Stomach (tissue), 9 donors: ENCODE data around the gene FEZ2. TPM values are rescaled to one million over a fixed set of nuclear protein-coding genes. Genes with fewer than 3 reads are reported as not detected.

ENCODE experiments used
- DNase-seq, 2 donors: peaks; one replicate each; pipeline versions ENCODE4 v3.0.0 to v3.0.0-alpha.2; 2013 to 2019
- H3K27ac ChIP-seq, 5 donors: fragments of 200-600 bp in 4 of 5; sonication (generic) in 4 of 5; one replicate each; pipeline ENCODE4 v1.5.1; 2013 to 2019; ENCODE audit warnings: mild to moderate bottlenecking in 1 of 5, moderate library complexity in 1 of 5
- H3K27me3 ChIP-seq, 3 donors: fragments of 200-600 bp; sonication (generic); one replicate each; pipeline ENCODE4 v1.5.1; 2017 to 2019; ENCODE audit warnings: mixed run types in 1 of 3
- H3K36me3 ChIP-seq, 4 donors: fragments of 200-600 bp; sonication (generic); 1 replicate in 3 of 4; 2 replicates in 1 of 4; pipeline ENCODE4 v1.5.1; 2016 to 2019
- H3K4me1 ChIP-seq, 4 donors: fragments of 200-600 bp; sonication (generic); one replicate each; pipeline ENCODE4 v1.5.1; 2016 to 2019
- H3K4me3 ChIP-seq, 4 donors: fragments of 200-600 bp; sonication (generic) in 3 of 4; one replicate each; pipeline ENCODE4 v1.5.1; 2016 to 2019; ENCODE audit warnings: mild to moderate bottlenecking in 1 of 4
- H3K9me3 ChIP-seq, 4 donors: fragments of 200-600 bp; sonication (generic); one replicate each; pipeline ENCODE4 v1.5.1; 2016 to 2019
- EP300 ChIP-seq: sonication (generic); formaldehyde crosslinking; IDR thresholded peaks from one replicate; pipeline ENCODE4 v1.6.1; 2017; ENCODE audit warnings: antibody characterized with exemption
- POLR2A ChIP-seq, 4 donors: fragments of 450-650 bp; IDR thresholded peaks; one replicate each; pipeline ENCODE4 v1.6.1; 2016; ENCODE audit warnings: antibody characterized with exemption in 4 of 4, control low read depth in 2 of 4, mild to moderate bottlenecking in 1 of 4, moderate library complexity in 1 of 4
- POLR2AphosphoS5 ChIP-seq, 3 donors: sonication (generic); formaldehyde crosslinking; IDR thresholded peaks; one replicate each; pipeline ENCODE4 v1.6.1; 2016; ENCODE audit warnings: antibody characterized with exemption in 3 of 3
- WGBS, 5 donors: extraction: QIAGEN DNeasy Blood & Tissue Kit in 3 of 5; methylation state at CpG; one replicate each; pipeline versions ENCODE4 v1.1.5 to v1.1.7; 2013 to 2018; 5-methylcytosine and 5-hydroxymethylcytosine counted together
- intact Hi-C: fragments of 100-400 bp; cut with DNase I; formaldehyde crosslinking; loops from one replicate; pipeline ENCODE4 v1.15.1; 2023; ENCODE audit warnings: low total_unique reads
- polyA plus RNA-seq, 3 donors: library from polyadenylated mRNA; stranded (reverse); fragments of 200-250 nt; gene quantifications; one replicate each; pipeline ENCODE4 v1.2.3, GENCODE V29; 2013
- total RNA-seq, 5 donors: library from RNA; depleted of rRNA; stranded (reverse); fragments of >200 nt; gene quantifications; one replicate each; pipeline versions ENCODE4 v1.1.0 to v1.2.3, GENCODE V29; 2014 to 2016
- TF ChIP-seq, protein P1 (sequence below), 7 experiments: fragments of 450-650 bp in 4 of 7; fragments of 200-600 bp in 3 of 7; sonication (generic) in 3 of 7; IDR thresholded peaks; one replicate each; pipeline ENCODE4 v1.5.1; 2016 to 2019; ENCODE audit warnings: antibody characterized with exemption in 7 of 7, control low read depth in 2 of 7, mild to moderate bottlenecking in 1 of 7
- donor health status: healthy with polysubstance abuse.
- donor health status: Bipolar disorder and iron deficiency.
- donor health status: healthy.

FEZ2 gene
- total and polyA plus RNA-seq, 8 donors: 17.7 to 100.0 (median 25.8) TPM

DNA sequence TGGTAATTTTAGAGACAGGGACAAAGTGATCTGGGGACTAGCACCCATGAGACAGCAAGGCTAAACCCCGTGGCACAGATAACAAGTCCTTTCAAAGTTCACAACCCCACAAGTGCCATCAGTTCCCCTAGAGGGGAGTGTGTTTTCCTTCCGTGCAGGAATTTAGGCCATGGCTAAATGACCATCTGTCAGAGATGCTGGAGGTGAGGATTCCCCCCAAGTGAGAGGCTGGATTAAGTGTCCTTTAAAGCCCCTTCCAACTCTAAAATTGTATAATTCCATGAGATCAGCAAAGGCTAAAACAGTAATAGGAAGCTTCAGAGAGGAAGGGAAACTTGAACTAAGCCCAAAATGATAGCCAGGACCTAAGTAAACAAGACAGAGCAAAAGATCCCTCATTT, 8.7 kb downstream of the FEZ2 start:
- DNase-seq: no peak
- Histone ChIP-seq H3K27ac (no peak overlapping the region), H3K27me3 (no peaks in the 10 kb centered on the region), H3K36me3 (peaks cover 5 to 54% (median 45%) of the 10 kb centered on the region in 4 donors), H3K4me1 (peaks cover 0 to 27% (median 8%) of the 10 kb centered on the region in 4 donors), H3K4me3 (no peak overlapping the region), H3K9me3 (no peaks in the 10 kb centered on the region)
- no peak for TF ChIP-seq POLR2AphosphoS5 (IDR thresholded peaks at IDR 0.05)
- TF ChIP-seq, protein P1, sequence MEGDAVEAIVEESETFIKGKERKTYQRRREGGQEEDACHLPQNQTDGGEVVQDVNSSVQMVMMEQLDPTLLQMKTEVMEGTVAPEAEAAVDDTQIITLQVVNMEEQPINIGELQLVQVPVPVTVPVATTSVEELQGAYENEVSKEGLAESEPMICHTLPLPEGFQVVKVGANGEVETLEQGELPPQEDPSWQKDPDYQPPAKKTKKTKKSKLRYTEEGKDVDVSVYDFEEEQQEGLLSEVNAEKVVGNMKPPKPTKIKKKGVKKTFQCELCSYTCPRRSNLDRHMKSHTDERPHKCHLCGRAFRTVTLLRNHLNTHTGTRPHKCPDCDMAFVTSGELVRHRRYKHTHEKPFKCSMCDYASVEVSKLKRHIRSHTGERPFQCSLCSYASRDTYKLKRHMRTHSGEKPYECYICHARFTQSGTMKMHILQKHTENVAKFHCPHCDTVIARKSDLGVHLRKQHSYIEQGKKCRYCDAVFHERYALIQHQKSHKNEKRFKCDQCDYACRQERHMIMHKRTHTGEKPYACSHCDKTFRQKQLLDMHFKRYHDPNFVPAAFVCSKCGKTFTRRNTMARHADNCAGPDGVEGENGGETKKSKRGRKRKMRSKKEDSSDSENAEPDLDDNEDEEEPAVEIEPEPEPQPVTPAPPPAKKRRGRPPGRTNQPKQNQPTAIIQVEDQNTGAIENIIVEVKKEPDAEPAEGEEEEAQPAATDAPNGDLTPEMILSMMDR (IDR thresholded peaks at IDR 0.05): no peak
- TF ChIP-seq POLR2A (IDR thresholded peaks at IDR 0.05): no peak
- TF ChIP-seq EP300: no peak
- intact Hi-C loops: no loop called here
- 53 to 66% (median 57%) methylated on average over 2 of the region's 2 CpGs for WGBS, 5 donors

DNA sequence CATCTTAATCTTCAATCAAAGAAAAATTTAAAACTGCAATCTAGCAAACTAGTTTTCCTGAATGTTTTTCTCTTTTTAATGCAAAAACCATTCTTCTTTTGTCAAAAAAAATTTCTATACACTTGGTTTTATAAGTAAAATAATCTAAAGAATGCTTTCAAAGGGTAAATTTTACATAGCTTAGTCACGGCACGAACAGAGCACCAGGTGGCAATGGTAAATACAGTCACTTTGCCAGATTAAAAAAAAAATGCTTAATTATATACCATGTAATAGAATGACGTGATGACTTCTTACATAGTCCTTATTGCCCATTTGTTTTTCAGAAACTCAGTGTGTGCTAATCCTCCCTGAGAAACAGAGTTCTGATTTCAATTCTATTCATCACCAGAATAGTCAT, 10.4 kb downstream of the FEZ2 start:
- H3K4me3 ChIP-seq: no peak overlapping the region
- 47 to 63% (median 56%) methylated on average over 3 of the region's 3 CpGs for WGBS, 5 donors
- H3K9me3 ChIP-seq: no peaks in the 10 kb centered on the region
- DNase-seq: no peak
- no peak overlapping the region for H3K27ac ChIP-seq
- H3K27me3 ChIP-seq: no peaks in the 10 kb centered on the region
- H3K4me1 ChIP-seq: peaks cover 0 to 27% (median 6%) of the 10 kb centered on the region in 4 donors
- intact Hi-C loops: no loop called here
- TF ChIP-seq, protein P1 (IDR thresholded peaks at IDR 0.05): no peak
- TF ChIP-seq EP300 (no peak), POLR2A (IDR thresholded peaks at IDR 0.05) (no peak), POLR2AphosphoS5 (IDR thresholded peaks at IDR 0.05) (no peak)
- peaks cover 5 to 71% (median 61%) of the 10 kb centered on the region in 4 donors for H3K36me3 ChIP-seq

DNA sequence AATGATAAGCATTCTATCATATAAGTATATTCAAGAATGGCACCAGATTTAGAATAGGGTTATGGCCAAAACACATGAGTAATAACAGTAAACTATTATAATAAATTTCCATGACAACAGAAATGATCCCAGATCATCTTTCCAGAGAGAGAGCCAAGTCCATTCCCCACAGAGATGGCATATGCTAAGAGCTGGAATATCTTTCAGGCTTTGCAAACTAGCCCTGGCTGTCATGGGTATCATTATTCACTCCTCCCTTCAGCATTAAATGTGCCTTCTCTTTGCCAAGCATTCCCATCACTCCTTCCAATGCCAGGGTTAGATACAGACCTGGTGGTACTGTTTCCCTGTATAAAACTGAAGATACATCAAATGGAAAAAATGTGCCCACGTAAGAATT, 10.9 kb downstream of the FEZ2 start:
- no peak overlapping the region for H3K27ac ChIP-seq
- TF ChIP-seq, protein P1 (IDR thresholded peaks at IDR 0.05): no peak
- no peak for TF ChIP-seq POLR2A (IDR thresholded peaks at IDR 0.05)
- H3K9me3 ChIP-seq: no peaks in the 10 kb centered on the region
- H3K27me3 ChIP-seq: no peaks in the 10 kb centered on the region
- intact Hi-C loops: no loop called here
- WGBS, 5 donors: 86 to 97% (median 92%) methylated on average over 1 of the region's 1 CpG
- H3K4me3 ChIP-seq: no peak overlapping the region
- H3K36me3 ChIP-seq: peaks cover 5 to 76% (median 66%) of the 10 kb centered on the region in 4 donors
- DNase-seq: peak in 1 of 2 donors; percentile 36
- H3K4me1 ChIP-seq: peaks cover 0 to 23% (median 6%) of the 10 kb centered on the region in 4 donors

DNA sequence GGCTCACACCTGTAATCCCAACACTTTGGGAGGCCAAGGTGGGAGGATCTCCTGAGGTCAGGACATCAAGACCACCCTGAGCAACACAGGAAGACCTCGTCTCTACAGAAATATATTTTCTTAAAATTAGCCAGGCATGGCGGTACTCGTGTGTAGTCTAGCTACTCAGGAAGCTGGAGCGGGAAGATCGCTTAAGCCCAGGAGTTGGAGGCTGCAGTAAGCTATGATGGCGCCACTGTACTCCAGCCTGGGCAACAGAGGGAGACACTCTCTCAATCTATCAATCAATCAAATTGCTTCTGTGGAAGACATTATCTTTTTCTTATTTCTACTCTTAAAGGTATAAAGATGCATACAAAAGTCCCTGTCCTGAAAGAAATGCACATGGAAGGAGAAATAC, 11.3 kb downstream of the FEZ2 start:
- H3K36me3 ChIP-seq: peaks cover 5 to 80% (median 69%) of the 10 kb centered on the region in 4 donors
- no peak for TF ChIP-seq POLR2AphosphoS5 (IDR thresholded peaks at IDR 0.05)
- no peak for TF ChIP-seq POLR2A (IDR thresholded peaks at IDR 0.05)

DNA sequence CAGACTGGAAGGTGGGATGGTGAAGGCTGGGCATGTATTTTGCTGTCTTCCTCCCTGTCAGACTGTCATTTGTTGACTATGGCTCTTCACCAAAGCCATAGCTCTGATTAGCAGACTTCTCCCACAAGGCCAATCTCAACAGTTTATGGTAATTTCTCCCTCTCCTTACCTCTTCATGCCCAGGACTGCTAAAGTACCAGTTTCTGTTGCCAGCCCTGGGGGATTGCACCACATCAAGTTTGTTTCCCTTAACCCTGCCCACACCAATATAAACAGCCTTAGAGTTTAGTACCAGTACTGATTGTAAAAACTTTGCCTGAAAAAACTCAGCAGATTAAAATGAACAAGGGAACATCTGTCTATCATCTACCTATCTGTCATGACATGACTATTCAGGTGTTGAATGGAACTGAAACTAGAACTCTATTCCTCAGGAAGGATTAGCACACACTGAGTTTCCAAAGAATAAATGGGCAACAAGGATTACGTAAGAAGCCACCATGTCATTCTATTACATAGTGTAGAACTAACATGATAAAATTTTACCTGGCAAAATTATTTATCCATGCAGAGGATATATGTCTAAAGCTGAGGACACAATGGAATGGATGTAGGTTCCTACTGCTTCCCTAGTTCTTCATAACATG, 13.7 kb downstream of the FEZ2 start:
- 83 to 97% (median 93%) methylated on average over 1 of the region's 1 CpG for whole genome bisulfite sequencing, 5 donors
- H3K4me3 ChIP-seq: no peak overlapping the region

More for the DNA sequence above, 11.3 kb downstream of the FEZ2 start:
- 94 to 99% (median 97%) methylated on average over 6 of the region's 6 CpGs for WGBS, 5 donors
- H3K27me3 ChIP-seq: no peaks in the 10 kb centered on the region
- no peak overlapping the region for H3K4me3 ChIP-seq
- peaks cover 0 to 21% (median 6%) of the 10 kb centered on the region in 4 donors for H3K4me1 ChIP-seq
- no peaks in the 10 kb centered on the region for H3K9me3 ChIP-seq
- DNase-seq: no peak
- intact Hi-C loops: no loop called here
- H3K27ac ChIP-seq: no peak overlapping the region

More for the DNA sequence above, 13.7 kb downstream of the FEZ2 start:
- Histone ChIP-seq H3K27ac (no peak overlapping the region), H3K4me1 (peaks cover 0 to 15% (median 7%) of the 10 kb centered on the region in 4 donors), H3K9me3 (no peaks in the 10 kb centered on the region), H3K27me3 (no peaks in the 10 kb centered on the region), H3K36me3 (peaks cover 17 to 96% (median 81%) of the 10 kb centered on the region in 4 donors)
- intact Hi-C loops: no loop called here
- no peak for DNase-seq
- no peak for TF ChIP-seq POLR2A (IDR thresholded peaks at IDR 0.05)
- no peak for TF ChIP-seq EP300
- TF ChIP-seq, protein P1 (IDR thresholded peaks at IDR 0.05): no peak
- TF ChIP-seq POLR2AphosphoS5 (IDR thresholded peaks at IDR 0.05): no peak
